ENCODE data around the gene LIMS2. TPM values are rescaled to one million over a fixed set of nuclear protein-coding genes. Genes with fewer than 3 reads are reported as not detected.

The LIMS2 gene
- total and polyA plus RNA-seq, 2 donors (not counting 3 experiments of a cell fraction or from before 2014, with no cell fraction given), result 48.3 to 55.6 TPM

DNA sequence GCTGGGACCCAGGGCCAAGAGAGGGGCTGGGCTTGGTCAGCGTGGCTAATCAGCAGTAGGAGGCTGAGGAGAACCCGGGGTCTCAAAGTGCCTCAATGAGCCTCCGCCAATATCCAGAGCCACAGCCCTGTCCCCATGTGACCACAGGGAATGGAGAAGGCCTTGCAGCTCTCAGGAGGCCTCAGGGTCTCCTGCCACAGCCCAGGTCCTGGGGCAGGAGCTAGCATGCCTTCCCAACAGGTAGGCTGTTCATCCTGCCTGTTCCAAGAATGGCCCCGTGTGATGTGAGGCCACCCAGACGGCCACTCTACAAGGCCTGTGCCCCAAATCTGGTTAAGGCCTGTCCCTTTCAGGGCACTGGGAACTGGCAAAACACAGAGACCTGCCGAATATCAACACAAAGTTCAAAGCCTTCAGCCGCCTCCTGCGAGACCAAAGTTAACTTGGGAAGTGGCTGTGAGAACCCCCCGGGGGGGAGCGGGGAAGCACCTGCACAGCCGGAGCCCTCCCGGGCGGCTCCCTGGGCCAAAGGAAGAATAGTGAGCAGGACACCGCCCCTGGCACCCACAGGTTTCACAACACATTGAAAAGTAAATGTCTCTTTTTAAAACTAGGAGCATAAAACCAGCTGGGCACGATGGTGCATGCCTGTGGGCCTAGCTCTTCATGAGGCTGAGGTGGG, 4.5 kb upstream of the LIMS2 start:
- no peak for FAIRE-seq
- Histone ChIP-seq H3K9me3 (replicated peaks; ENCODE audit: control insufficient read depth, insufficient read depth, low read length) (no peaks in the 10 kb centered on the region), H4K20me1 (replicated peaks; ENCODE audit: control insufficient read depth, extremely low read depth, insufficient read depth, low read length) (no peaks in the 10 kb centered on the region), H3K27me3 (ENCODE audit: control insufficient read depth in 2 of 2, insufficient read depth in 2 of 2, low read length in 2 of 2) (no peaks in the 10 kb centered on the region), H3K79me2 (ENCODE audit: control insufficient read depth, insufficient read depth, low read length) (no peaks in the 10 kb centered on the region), H3K27ac (ENCODE audit: insufficient read depth, low read depth, low read length) (no peak overlapping the region), H3K9me1 (replicated peaks; ENCODE audit: control insufficient read depth, extremely low read depth, insufficient read depth, low read length) (no peaks in the 10 kb centered on the region), H3K36me3 (ENCODE audit: control insufficient read depth in 2 of 2, extremely low read depth in 1 of 2, insufficient read depth in 2 of 2, low read length in 2 of 2) (no peaks in the 10 kb centered on the region), H3K9ac (replicated peaks; ENCODE audit: extremely low read depth, insufficient read depth, low read length) (no peak overlapping the region), H3K4me1 (ENCODE audit: control insufficient read depth, extremely low read depth, insufficient read depth, low read length) (peaks cover 16% of the 10 kb centered on the region), H3K4me2 (ENCODE audit: insufficient read depth, low read length) (no peak overlapping the region), H3K4me3 (replicated peaks in 1 of 3; ENCODE audit: insufficient read depth in 1 of 3, low read depth in 1 of 3, low read length in 3 of 3) (no peak overlapping the region), H2AFZ (ENCODE audit: low read depth, low read length) (no peak overlapping the region)
- no TSS peak for BruUV-seq (replicated peaks)
- TF ChIP-seq POLR2AphosphoS5 (IDR thresholded peaks at IDR 0.05; ENCODE audit: insufficient read depth, low read depth, low read length) (no peak), MYC (IDR thresholded peaks at IDR 0.05; ENCODE audit: low read depth, low read length) (no peak), POLR2A (IDR thresholded peaks at IDR 0.05; ENCODE audit: low read depth, low read length) (no peak), GATA2 (IDR thresholded peaks at IDR 0.05; ENCODE audit: insufficient read depth, insufficient read length, low read depth, low read length) (no peak), EZH2 (IDR thresholded peaks at IDR 0.05; ENCODE audit: borderline replicate concordance, low read depth, low read length, severe bottlenecking) (no peak), FOS (IDR thresholded peaks at IDR 0.05; ENCODE audit: borderline replicate concordance, insufficient read depth, low read length) (no peak), JUN (IDR thresholded peaks at IDR 0.05; ENCODE audit: borderline replicate concordance, insufficient read depth, insufficient read length, low read depth) (no peak)
- TF ChIP-seq, protein P1, sequence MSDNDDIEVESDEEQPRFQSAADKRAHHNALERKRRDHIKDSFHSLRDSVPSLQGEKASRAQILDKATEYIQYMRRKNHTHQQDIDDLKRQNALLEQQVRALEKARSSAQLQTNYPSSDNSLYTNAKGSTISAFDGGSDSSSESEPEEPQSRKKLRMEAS (IDR thresholded peaks at IDR 0.05; ENCODE audit: insufficient read depth, insufficient read length), result no peak
- TF ChIP-seq, protein P2, sequence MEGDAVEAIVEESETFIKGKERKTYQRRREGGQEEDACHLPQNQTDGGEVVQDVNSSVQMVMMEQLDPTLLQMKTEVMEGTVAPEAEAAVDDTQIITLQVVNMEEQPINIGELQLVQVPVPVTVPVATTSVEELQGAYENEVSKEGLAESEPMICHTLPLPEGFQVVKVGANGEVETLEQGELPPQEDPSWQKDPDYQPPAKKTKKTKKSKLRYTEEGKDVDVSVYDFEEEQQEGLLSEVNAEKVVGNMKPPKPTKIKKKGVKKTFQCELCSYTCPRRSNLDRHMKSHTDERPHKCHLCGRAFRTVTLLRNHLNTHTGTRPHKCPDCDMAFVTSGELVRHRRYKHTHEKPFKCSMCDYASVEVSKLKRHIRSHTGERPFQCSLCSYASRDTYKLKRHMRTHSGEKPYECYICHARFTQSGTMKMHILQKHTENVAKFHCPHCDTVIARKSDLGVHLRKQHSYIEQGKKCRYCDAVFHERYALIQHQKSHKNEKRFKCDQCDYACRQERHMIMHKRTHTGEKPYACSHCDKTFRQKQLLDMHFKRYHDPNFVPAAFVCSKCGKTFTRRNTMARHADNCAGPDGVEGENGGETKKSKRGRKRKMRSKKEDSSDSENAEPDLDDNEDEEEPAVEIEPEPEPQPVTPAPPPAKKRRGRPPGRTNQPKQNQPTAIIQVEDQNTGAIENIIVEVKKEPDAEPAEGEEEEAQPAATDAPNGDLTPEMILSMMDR (IDR thresholded peaks at IDR 0.05; ENCODE audit: extremely low read depth in 1 of 2, insufficient read depth in 1 of 2, low read depth in 1 of 2, low read length in 2 of 2), result no peak
- intact Hi-C loops (cut with micrococcal nuclease), result no loop called here
- POLR2A ChIA-PET, result no interaction called here
- DNase-seq (ENCODE audit: low read depth, low spot score), result no peak
- CTCF ChIA-PET, result interaction anchor here (1.2 to 4.7 kb wide), 4 partner anchors 16 to 88 kb away, joined by 4 to 38 read pairs (median 8); no protein-coding TSS in a partner anchor
- dilution Hi-C loops (cut with MboI; ENCODE audit: extremely low pct_ligation_motif_present, low sequenced_read_pairs), result no loop called here
